Kidney tubule cell (primary cell): ENCODE measurements around the gene UTS2B.

Experiments used
- DNase-seq: peaks from one replicate; pipeline ENCODE4 v3.0.0-alpha.2; 2018; ENCODE audit warnings: low spot score

Gene UTS2B

DNA sequence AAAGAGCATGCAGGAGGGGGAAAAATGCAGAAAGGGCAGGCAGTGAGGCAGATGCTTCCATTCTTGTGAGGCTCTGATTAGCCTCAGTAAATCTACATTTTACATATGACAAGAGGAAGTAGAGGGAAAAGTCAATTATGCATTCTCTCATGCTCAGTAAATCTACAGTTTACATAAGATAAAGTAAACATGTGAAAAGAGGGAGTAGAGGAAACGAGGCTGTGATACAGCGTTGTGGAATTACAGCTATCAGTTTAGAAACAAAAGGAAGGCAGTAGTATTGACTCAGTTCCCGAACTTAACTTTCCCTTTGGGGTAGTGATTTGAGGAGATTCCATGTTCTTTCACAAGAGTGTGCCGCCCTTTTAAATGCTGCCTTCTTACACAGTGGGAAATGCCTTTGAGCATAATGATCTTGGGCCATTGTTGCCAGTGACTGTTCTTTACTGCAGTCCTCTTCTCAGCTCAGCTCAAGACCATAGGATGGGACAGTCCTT is 92.0 kb downstream of the UTS2B start:
- DNase-seq = no peak

DNA sequence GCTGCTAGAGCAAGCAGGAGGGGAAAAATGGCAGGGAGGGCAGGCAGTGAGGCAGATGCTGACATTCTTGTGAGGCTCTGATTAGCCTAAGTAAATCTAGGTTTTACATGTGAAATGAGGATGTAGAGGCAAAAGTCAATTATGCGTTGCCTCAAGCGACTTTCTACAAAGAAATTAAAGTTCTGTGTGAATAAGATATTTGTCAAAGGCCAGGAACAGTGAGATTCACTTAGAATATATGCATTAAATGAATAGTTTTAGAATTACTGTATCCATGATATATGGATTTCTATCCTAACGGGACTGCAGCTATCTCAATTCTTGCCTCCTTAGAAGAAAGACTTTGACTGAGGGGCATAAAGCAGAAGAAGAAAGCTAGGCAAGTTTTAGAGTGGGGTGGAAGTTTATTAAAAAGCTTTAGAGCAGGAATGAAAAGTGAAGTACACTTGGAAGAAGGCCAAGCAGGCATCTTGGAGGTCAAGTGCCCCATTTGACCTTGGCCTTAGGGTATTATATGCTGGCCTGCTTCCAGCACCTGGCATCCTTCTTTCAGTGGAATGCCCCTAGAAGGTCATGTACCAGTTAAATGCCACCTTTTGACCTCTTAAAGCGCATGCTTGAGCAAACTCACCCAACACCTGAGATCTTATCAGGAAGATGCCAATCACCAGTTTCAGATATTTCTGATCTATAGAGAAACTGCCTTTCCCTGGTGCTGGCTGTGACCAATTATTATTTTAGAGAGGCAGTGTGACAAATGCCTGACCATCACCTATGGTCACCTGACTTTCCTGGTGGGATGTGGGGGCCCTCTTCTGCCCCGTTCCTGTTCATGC is 93.1 kb downstream of the UTS2B start:
- DNase-seq = no peak

DNA sequence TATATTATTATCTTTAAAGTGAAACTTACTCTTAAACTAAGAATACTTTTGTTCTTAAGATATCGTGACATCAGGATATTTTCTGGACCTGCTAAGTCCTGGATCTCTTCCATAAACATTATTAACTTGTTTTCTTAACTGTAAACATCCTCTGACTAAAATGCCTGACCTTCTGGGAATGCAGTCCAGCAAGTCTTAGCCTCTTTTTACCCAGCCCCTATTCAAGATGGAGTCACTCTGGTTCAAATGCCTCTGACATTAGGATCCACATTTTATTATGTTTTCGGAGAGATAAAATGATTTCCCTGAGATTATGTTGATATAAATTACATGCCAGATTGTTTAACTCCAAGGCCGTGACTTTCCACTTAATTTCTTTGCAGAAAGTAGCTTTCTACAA is 93.7 kb downstream of the UTS2B start:
- DNase-seq = peak; percentile 9

DNA sequence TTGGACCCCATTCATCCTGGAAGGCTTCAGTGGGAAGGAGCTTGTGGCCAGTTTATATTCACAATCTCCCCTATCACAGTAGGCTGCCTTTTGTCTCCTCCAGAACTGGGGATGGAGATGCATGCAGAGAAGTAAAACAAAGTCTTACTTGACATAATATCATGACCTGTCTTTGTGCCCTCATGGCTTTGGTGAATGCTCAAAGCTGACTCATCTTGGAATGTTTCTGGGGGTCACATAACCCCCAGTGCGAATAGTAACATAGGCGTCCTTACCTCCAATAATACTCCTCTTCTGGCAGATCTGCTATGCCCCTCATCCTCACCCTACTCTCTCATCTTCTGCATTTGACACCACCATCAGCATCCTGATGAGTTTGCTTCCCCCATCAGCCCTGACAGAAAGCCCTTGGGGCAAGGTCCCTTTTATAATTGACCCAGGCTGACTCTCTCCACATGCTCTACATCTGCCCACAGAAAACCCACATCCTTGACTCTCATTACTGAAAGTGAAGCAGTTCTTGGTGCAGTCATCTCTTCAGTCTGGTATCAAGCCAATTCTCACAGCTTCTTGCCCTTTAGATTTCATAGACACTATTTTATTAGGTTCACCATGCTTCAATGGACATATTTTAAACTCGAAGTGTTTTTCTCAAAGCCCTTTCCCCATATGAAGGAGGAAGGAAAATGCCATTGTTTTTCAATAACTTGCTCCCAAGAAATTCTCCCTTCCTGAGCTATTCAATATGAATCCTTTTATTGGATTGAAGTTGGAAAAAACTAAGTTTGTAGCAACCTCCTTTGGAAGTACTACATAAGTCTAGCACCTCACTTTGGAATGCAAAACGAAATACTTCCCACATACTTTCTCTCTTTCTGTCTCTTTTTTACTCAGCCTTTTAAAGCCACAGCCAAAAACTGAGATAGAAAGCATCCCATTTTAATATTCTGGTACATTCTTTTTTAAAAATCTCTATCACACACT is 94.7 kb downstream of the UTS2B start:
- peak; percentile 13 for DNase-seq

DNA sequence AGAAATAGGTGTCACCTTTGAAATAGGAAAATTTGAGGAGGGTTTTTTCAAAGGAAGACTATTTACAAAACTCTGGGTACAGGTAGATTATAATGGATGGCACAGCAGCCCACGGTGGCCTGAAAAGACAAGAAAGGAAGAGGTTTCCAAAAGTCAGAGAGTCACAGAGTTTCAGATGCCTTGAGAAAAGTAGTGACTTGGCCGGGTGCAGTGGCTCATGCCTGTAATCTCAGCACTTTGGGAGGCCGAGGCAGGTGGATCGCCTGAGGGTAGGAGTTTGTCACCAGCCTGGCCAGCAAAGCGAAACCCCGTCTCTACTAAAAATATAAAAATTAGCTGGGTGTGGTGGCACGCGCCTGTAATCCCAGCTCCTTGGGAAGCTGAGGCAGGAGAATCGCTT is 96.1 kb downstream of the UTS2B start:
- no peak for DNase-seq

DNA sequence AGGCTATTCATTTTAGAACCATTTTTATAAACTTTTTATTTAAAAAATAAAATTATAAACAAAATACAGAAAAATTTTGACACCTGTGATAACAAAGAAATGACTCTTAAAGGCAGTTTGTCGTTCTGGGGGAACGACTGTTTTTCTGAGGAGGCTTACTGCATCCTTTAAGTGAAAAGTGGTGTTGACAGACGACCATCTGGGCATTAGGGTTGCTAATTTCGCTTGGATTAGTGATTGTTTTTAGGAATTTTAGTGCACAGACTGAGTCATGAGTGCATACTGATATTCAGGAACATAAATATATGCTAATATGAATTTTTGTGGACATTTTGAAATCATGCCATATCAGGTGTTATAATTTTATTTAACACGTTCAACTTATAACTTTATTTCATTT is 102.8 kb downstream of the UTS2B start:
- no peak for DNase-seq

DNA sequence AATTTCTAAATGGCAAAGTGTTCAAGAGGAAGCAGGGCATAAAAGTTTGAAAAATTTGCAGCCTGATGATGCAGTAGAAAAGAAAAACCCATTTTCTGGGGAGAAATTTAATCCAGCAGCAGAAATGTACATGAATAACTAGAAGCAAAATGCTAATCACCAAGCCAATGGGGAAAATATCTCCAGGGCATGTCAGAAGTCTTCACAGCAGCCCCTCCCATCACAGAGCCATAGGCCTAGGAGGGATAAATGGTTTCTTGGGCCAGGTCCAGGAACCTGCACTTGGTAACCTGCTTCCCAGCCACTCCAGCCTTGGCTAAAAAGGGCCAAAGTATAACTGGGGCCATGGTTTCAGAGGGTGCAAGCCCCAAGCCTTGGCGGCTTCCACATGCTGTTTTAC is 108.7 kb downstream of the UTS2B start:
- no peak for DNase-seq

DNA sequence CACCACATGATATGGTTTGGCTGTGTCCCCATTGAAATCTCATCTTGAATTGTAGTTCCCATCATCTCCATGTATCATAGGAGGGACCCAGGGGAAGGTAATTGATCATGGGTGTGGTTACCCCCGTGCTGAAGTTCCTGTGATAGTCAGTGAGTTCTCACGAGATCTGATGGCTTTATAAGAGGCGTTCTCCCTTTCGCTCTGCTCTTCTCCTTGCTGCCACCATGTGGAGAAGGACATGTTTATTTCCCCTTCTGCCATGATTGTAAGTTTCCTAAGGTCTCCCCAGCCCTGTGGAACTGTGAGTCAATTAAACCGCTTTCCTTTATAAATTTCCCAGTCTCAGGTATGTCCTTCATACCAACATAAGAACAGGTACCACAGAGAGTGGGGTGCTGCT is 109.4 kb downstream of the UTS2B start:
- no peak for DNase-seq

DNA sequence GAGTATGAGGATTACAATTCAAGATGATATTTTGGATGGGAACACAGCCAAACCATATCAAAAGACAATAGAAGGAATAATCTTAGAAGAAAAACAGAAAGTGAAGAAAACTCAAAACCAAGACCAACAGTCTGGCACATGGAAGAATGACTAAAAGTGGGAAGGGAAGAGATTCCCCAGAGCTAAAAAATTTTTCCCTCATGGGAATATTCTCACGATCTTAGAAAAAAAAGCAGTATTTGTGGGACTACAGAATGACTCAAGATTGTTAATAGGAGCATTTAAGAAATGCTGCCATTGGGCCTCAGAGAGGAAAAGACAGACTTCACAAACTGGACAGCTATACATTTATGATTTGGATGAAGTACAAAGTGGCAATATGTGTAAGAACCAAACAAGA is 113.0 kb downstream of the UTS2B start:
- DNase-seq = no peak
